SK-MEL-5 (cell line): ENCODE data around the gene B4GAT1. TPM values are rescaled to one million over a fixed set of nuclear protein-coding genes. Genes with fewer than 3 reads are reported as not detected.
"Not testable (repeated sequence)": the region's sequence is repeated elsewhere in the genome, so short reads cannot be mapped to it uniquely, and the experiment has no call there.

Source experiments
- DNase-seq: peaks from one replicate; pipeline ENCODE4 v3.0.0-alpha.2; 2016; ENCODE audit warnings: low read depth, low spot score
- in situ Hi-C: cut with HindIII; loops from 2 replicates; pipeline ENCODE4 v1.10.0; 2016; ENCODE audit warnings: low sequenced_read_pairs, high pct_unique_total_duplicates, low pct_unique_long_range_greater_than_20kb
- total RNA-seq: library from RNA; depleted of rRNA; stranded (reverse); fragments of >200 nt; shearing (Covaris generic); gene quantifications from 2 replicates; pipeline ENCODE4 v1.2.3, GENCODE V29; 2014

Gene B4GAT1
- total RNA-seq, 1 experiment from 2014 or later, result 65.6 TPM

- DNase-seq, result no peak
- in situ Hi-C loops, result no loop called here
Observed at GRCh38 chr11:66365711-66366619, 18.5 kb upstream of the B4GAT1 start.

- in situ Hi-C loops, result no loop called here
- DNase-seq, result no peak
Observed at GRCh38 chr11:66365166-66365565, 17.7 kb upstream of the B4GAT1 start.

GRCh38 chr11:66363805-66364535 lies 16.5 kb upstream of the B4GAT1 start:
- peak; percentile 73 for DNase-seq
- in situ Hi-C loops, result no loop called here

GRCh38 chr11:66363187-66363601 lies 15.8 kb upstream of the B4GAT1 start:
- in situ Hi-C loops, result no loop called here

GRCh38 chr11:66362481-66363147 lies 15.2 kb upstream of the B4GAT1 start:
- DNase-seq, result no peak
- in situ Hi-C loops, result no loop called here

More at GRCh38 chr11:66363187-66363601, 15.8 kb upstream of the B4GAT1 start:
- DNase-seq, result no peak

- peak; percentile 88 for DNase-seq
- in situ Hi-C loops, result no loop called here
Observed at GRCh38 chr11:66361502-66361941, 14.1 kb upstream of the B4GAT1 start.

GRCh38 chr11:66360406-66361073 lies 13.1 kb upstream of the B4GAT1 start:
- DNase-seq, result no peak
- in situ Hi-C loops, result no loop called here

GRCh38 chr11:66359662-66360087 lies 12.2 kb upstream of the B4GAT1 start:
- in situ Hi-C loops, result no loop called here
- peak; percentile 32 for DNase-seq

GRCh38 chr11:66350560-66351235 lies 3.3 kb upstream of the B4GAT1 start:
- DNase-seq, in situ Hi-C loops: not testable (repeated sequence)

GRCh38 chr11:66349084-66349386 lies 1.6 kb upstream of the B4GAT1 start:
- in situ Hi-C loops, result no loop called here
- no peak for DNase-seq

- in situ Hi-C loops, result no loop called here
- DNase-seq, result no peak
Observed at GRCh38 chr11:66346476-66347424, 679 bp downstream of the B4GAT1 start.

GRCh38 chr11:66345316-66345649 lies 2.1 kb downstream of the B4GAT1 start:
- in situ Hi-C loops, result no loop called here
- no peak for DNase-seq

GRCh38 chr11:66344550-66345315 lies 2.7 kb downstream of the B4GAT1 start, which contains the start of gene BRMS1:
TSS of gene BRMS1 (minus strand) at chr11:66345104. CDS start at chr11:66342234, 2,870 bp downstream.
- DNase-seq, result peak; percentile 95
- in situ Hi-C loops, result no loop called here

GRCh38 chr11:66343176-66343575 lies 4.3 kb downstream of the B4GAT1 start:
- no peak for DNase-seq
- in situ Hi-C loops, result no loop called here

GRCh38 chr11:66341502-66342126 lies 5.8 kb downstream of the B4GAT1 start:
- in situ Hi-C loops, result no loop called here
- DNase-seq, result no peak
